GM19467 (cell line): ENCODE measurements around the gene OXA1L.
"Not testable (repeated sequence)": the region's sequence is repeated elsewhere in the genome, so short reads cannot be mapped to it uniquely, and the experiment has no call there.

Source experiments
- ATAC-seq: cut with Tn5 transposase; IDR thresholded peaks from one replicate; pipeline ENCODE4 v1.9.1; 2021; ENCODE audit warnings: mild to moderate bottlenecking, moderate library complexity; ENCODE audit not compliant: unreplicated experiment

The OXA1L gene

DNA sequence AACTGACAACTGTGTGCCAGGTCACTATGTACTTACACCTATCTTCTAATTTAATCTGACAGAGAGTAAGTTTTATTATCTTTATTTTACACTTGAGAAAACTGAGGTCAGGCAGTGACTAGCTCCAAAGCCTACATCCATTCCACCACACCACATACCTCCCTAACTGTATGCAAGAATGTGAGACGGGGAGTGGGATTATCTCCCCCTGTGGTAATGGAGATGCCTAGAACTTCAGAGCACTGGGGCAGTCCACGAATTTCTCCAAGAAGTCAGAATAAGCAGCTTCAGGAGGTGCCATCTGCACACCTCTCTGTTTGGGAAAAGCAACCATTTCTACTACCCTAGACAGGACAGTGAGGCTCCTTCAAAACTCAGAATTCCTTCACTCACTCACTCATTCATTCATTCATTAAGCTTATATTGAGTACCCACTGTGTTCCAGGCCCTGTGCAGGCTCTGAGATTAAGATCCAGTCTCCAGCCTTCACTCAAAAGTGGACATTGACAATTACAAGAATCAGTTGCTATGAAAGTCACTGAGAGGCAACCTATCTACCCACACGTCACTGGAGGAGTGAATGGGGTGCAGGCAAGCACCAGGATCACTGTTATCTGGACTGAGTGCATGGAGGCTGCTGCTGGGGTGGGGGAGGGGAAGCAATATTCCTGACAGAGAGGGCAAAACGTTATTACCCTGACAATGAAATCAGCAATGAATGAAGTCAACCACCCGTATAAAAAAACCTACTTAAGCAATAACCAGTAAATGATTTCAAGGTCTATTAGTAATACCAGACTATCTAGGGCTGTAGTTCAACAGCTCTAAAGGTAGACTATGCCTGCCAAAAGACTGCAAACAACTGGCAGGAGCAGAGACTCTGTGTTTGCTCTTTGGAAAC lies 30.8 kb downstream of the OXA1L start:
- ATAC-seq, result no peak

GRCh38 chr14:22798528-22798927 lies 32.0 kb downstream of the OXA1L start:
- no peak for ATAC-seq

DNA sequence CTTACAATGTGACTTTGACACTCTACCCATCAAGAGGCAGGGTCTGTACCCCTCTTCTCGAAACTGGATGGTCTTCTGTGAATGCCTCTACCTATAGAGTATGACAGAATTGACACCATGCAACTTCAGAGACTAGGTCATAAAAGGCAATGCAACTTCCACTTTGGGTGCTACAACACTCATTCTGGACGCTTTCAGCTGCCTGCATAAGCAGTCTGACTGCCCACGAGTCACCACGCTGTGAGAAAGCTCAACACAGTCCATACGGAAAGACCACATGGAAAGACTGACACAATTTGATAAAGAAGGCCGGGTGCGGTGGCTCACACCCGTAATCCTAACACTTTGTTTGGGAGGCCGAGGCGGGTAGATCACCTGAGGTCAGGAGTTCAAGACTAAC lies 33.9 kb downstream of the OXA1L start:
- no peak for ATAC-seq

DNA sequence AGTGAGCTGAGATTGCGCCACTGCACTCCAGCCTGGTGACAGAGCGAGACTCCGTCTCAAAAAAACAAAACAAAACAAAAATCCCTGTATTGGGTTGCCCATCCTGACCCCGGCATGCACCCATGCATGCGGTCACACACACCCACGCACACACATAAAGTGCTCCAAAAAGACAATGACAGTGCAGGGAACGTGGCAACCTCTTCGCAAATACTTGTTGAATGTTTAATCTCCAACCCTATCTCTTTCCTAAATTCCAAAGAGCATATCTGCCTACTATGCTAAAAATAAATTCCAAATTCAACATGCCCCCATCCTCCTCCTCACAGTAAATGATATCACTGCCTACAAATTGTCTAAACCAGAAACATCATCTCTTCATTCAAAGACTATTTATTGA lies 35.2 kb downstream of the OXA1L start:
- no peak for ATAC-seq

DNA sequence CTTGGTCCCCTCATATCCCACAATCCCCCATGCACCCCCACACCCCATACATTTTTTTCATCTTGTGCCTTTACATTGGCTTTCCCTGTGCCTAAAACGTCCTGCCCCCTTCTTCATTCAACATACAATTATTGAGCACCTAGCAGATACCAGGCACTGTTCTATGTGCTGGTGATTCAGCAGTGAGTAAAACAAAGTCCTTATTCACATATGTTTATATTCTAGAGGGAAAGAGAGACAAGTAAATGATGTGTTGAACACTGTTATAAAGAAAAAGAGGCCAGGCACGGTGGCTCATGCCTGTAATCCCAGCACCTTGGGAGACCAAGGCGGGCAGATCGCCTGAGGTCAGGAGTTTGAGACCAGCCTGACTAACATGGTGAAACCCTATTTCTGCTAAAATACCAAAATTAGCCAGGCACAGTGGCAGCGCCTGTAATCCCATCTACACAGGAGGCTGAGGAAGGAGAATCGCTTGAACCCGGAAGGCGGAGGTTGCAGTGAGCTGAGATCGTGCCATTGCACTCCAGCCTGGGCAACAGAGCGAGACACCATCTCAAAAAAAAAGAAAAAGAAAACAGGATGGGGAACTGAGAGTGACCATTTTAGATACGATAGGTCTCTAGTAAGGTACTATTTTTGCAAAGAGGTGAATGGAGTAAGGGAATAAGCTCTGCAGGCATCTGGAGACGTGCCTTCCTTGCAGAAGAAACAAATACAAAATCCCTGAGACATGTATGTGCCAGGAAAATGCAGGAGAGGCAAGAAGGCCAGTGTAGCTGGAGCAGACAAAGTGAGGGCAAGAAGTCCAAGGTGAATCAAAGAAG lies 36.6 kb downstream of the OXA1L start:
- ATAC-seq, result no peak

DNA sequence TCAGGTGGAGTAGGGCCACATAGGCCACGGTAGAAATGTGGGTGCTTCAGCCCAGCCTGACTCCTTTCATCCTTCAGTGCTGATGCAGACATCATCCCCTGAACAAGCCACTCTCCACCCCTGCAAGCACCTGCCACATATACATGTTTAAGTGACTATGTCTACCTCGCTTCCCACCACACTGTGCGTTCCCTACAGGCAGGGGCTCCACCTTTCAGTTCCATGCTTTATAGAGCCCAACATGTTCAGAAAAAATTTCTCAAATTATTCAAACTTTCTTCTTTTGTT lies 37.1 kb downstream of the OXA1L start:
- ATAC-seq, result no peak

DNA sequence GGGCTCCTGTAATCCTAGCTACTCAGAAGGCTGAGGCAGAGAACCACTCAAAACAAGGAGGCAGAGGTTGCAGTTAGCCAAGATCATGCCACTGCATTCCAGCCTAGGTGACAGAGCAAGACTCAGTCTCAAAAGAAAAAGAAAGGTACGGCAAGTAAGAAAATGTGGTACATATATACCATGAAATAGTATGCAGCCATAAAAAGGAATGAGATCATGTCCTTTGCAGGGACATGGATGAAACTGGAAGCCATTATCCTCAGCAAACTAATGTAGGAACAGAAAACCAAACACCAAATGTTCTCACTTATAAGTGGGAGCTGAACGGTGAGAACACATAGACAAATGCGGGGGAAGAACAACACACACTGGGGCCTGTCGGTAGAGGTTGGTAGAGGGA lies 38.7 kb downstream of the OXA1L start:
- not testable (repeated sequence) for ATAC-seq

- no peak for ATAC-seq
Observed at GRCh38 chr14:22807432-22808087, 41.1 kb downstream of the OXA1L start.

DNA sequence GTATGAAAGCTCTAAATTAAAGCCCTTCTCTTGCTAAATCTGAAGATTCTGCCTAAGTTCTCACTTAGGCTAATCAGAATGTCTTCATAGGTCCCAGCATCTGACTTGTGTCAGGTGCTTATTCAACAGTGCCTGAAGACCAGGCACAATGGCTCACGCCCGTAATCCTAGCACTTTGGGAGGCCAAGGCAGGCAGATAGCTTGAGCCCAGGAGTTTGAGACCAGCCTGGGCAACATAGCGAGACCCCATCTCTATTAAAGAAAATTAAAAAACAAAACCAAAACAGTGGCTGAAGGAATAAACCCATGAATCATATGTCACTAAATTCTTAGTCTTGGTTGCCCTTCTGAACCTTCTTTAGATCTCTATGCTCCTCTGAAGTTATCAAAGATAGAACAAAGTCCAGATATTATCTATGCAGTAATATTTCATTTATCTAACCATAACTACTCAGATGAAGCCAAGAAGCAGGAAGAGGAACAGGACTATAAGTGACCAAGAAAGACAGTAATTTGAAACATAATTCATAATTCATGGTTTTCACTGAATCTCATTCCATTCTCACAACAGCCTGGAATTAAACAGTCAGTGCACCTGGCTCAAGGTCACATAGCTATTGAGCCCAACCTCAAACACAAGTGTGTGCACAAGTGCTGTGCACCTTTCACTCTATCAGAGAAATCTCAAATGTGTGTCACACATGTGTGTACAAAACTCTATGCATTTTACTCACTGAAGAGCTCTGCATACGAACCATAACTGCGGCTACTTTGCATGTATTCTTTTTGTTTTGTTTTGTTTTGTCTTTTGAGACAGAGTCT lies 42.1 kb downstream of the OXA1L start:
- ATAC-seq, result no peak

GRCh38 chr14:22811722-22812121 lies 45.2 kb downstream of the OXA1L start:
- no peak for ATAC-seq

DNA sequence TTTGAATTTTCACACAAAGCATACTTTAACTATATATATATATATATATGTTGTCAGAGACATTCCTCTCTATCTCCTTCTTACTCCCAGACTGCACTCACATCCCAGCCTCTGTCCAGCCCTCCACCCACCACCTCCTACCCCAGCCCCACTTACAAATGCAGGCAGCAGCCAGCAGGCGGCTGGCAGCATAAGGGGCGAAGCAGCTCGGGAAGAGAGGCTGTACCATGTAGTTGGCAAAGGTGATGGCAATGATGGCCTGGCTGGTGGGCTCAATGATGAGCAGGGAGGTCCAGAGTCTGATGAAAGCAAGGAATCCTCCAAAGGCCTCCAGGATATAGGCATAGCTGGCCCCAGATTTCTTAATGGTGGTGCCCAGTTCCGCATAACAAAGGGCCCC lies 46.3 kb downstream of the OXA1L start:
- ATAC-seq, result no peak

- no peak for ATAC-seq
Observed at GRCh38 chr14:22813145-22813544, 46.7 kb downstream of the OXA1L start.

GRCh38 chr14:22814373-22814772 lies 47.9 kb downstream of the OXA1L start:
- no peak for ATAC-seq

- no peak for ATAC-seq
Observed at GRCh38 chr14:22814941-22815713, 48.6 kb downstream of the OXA1L start, which contains the start of gene SLC7A7. Gene SLC7A7 (minus strand): TSS chr14:22815435. CDS start chr14:22813398, 2,037 bp downstream.

- ATAC-seq, result no peak
Observed at GRCh38 chr14:22819151-22819988, 52.9 kb downstream of the OXA1L start.

DNA sequence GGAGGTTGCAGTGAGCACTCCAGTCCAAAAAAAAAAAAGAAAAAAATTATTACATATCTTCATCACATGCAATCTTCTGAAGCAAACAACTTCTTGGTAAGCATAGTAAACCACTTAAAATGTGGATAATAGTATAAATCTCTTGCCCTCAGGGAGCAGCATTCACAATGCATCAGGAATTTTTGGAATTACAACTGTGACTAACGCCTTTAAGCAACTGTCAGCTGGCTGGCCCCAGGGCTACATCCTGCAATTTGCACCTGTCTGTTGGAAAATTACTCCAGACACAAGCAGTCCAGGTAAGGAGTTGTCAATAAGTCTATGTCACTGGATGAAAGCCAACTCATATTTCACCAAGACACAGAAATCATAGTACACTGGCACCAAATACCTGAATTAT lies 54.2 kb downstream of the OXA1L start:
- ATAC-seq, result no peak

DNA sequence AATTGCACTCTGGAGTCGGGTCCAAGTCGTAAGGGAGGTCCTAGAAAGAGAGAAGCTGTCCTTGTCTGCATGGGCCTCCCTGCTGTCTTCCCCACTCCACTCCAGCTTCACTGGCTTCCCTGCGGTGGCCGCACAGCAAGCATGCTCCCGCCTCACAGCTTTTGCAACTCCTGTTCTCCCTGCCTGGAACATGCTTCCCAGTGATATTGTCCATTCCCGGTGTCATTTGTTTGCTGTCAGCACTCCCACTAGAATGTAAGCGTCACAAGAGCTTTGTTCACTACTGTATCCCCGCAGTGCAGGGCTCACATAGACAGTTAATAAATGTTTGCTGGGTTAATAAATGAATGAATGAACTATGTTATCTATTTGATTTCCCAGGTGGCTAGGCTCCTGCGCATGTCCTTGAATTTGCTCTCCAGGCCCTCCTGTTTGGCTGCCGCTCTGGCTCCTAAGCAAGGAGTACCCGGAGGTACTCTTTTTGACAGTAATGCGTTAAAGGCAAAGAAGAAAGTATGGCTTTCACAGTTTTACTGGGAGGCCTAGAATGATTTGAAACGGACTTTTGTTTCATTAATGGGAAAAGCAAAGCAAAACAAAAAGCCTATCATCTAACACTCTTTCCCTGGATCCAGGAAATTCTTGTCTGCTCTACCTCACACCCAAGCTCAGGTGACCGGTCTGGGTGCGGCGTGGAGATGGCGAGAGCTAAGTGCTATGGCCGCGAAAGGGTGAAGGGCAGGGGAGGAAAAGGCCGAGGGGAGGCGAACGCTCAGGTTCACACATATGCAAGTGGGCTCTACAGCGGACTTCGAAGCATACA lies 54.9 kb downstream of the OXA1L start:
- ATAC-seq, result no peak

GRCh38 chr14:22822016-22822570 lies 55.6 kb downstream of the OXA1L start:
- ATAC-seq, result no peak
